ENCODE results near the gene GRIK2.
"Not testable (repeated sequence)": the region's sequence is repeated elsewhere in the genome, so short reads cannot be mapped to it uniquely, and the experiment has no call there.

GRIK2 gene

GRCh38 chr6:102066301-102066700 is 672.8 kb downstream of the GRIK2 start:
- DNase-seq = no peak

DNA sequence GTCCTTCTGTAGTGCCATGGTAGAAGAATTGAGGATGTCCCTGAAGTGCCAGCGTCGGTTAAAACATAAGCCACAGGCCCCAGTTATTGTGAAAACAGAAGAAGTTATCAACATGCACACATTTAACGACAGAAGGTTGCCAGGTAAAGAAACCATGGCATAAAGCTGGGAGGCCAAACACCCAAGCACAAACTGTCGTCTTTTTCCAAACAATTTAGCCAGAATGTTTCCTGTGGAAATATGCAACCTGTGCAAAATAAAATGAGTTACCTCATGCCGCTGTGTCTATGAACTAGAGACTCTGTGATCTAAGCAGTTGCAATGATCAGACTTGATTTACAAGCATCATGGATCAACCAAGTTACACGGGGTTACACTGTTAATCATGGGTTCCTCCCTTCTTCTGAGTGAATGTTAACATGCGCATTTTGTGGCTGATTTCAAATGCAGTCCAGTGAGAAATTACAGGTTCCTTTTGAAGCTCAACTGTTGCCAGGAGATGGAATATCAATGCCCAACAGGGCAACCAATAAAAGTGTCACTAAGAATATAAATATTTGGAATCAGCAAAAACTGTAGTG is 674.9 kb downstream of the GRIK2 start:
- no peak for DNase-seq

DNA sequence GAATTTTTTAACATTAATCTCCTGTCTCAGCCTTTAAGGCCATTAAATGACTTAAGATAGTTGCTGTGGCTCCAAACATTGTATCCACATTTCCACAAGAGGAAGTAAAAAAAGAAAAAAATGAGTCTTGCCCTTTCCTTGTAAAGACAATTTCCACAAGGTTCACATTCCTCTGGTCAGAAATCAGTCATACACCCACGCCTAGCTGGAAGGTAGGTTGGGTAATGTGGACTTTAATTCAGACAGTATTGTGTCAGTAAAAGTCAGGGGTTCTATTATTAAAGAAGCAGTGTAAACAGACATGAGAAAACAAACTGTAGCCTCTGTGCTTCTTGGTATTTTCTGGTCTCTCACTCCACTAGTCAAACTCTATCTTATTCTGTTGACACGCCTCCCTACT is 682.0 kb downstream of the GRIK2 start:
- DNase-seq = no peak

- no peak for DNase-seq
Measured at GRCh38 chr6:102085257-102085656, 691.7 kb downstream of the GRIK2 start.

DNA sequence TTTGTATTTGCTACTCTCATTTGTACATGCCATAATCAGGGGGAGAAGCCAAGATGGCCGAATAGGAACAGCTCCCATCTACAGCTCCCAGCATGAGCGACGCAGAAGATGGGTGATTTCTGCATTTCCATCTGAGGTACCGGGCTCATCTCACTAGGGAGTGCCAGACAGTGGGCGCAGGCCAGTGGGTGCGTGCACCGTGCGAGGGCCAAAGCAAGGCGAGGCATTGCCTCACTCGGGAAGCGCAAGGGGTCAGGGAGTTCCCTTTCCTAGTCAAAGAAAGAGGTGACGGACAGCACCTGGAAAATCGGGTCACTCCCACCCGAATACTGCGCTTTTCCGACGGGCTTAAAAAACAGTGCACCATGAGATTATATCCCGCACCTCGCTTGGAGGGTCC is 694.7 kb downstream of the GRIK2 start:
- DNase-seq = not testable (repeated sequence)

DNA sequence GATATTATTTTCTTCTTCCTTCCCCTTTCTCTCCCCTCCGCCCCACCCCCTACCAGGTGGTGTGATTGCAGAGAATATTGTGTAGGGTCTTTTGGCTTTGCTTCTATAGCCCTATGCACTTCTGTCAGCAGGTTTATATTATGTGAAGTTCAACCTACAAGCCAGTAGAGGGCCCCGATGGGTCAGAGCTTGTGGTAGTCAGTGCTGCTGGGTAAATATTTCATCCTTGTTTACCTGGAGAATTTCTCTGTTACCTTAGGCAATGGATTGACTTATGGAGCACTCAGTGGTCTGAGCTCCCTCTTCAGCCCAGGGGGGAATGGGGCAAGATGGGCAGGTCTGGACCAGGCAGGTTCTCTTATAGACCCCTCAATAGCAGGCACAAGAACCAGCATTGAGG is 720.9 kb downstream of the GRIK2 start:
- DNase-seq = no peak

DNA sequence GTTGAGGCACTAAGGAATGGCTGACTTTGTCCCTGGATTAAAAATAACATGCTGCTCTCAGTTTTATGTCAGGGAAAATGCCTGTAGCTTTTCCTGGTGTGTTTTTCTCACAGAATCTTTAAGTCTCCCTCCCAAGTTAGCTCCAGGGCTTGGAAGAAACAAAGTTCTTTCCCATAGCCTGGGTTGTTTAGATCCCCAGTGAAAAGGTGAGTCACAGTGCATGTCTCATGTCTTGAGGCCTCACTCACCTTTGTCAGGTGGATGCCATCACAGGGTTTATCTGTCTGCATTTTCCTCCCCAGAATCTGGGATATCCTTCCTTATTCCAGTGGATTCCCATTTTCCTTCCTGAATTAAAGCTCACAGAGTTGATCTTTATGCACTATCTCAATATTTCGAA is 722.4 kb downstream of the GRIK2 start:
- no peak for DNase-seq

DNA sequence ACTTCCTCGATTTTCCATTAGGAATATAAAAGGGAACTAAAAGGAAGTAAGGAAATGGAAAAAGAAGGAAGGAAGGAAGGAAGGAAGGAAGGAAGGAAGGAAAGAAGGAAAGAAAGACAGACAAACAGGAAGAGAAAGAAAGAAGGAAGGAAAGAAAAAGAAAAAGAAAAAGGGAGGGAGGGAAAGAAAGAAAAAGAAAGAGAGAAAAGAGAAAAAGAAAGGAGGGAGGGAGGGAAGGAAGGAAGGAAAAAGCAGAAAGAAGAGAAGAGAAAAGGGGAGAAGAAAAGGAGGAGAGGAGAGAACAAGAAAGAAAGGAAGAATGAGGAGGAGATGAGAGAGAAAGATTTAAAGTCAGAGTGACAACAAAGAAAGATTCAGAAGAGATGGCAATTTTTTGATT is 724.5 kb downstream of the GRIK2 start:
- no peak for DNase-seq
